Measurements from ENCODE around the gene ETHE1. TPM values are rescaled to one million over a fixed set of nuclear protein-coding genes. Genes with fewer than 3 reads are reported as not detected.

Gene ETHE1
- 10 to 100 TPM in 9 of 10 donors, 1 to 10 TPM in 1; 8.7 to 21.3 (median 13.0) TPM for total RNA-seq
- 10 to 100 TPM in 1 of 2 donors, 1 to 10 TPM in 1; 5.1 to 23.6 TPM for polyA plus RNA-seq
- long read RNA-seq, donor 1, transcript ETHE1-201 (7 exons, 963 nt), result major isoform, 11 of 16 reads
- long read RNA-seq, donor 1, partial matches to known transcripts, result 0 of 16 reads
- long read RNA-seq, donor 1, other reads (novel, unspliced or antisense), result 4 of 16 reads
- long read RNA-seq, donor 2, transcript ETHE1-201 (7 exons, 963 nt), result major isoform, 13 of 17 reads
- long read RNA-seq, donor 2, partial matches to known transcripts, result 2 of 17 reads
- long read RNA-seq, donor 2, other reads (novel, unspliced or antisense), result 2 of 17 reads
- long read RNA-seq, donor 3, transcript ETHE1-201 (7 exons, 963 nt), result major isoform, 6 of 6 reads
- long read RNA-seq, donor 3, partial matches to known transcripts, result 0 of 6 reads
- long read RNA-seq, donor 3, other reads (novel, unspliced or antisense), result 0 of 6 reads

GRCh38 chr19:43526884-43527859, at the start of gene ETHE1:
Gene ETHE1 (minus strand): TSS chr19:43527201. CDS start chr19:43527177, 24 bp downstream.
- 4% methylated on average over 53 to 54 of the region's 54 CpGs for WGBS, 2 donors
- Histone ChIP-seq H3K27ac (peak within 1 kb of the TSS; percentile 41 to 88 (median 84)), H3K9me3 (no peaks in the 10 kb centered on the region), H3K4me3 (peak within 1 kb of the TSS; percentile 45 to 100 (median 90)), H3K4me1 (peaks cover 0 to 42% (median 35%) of the 10 kb centered on the region in 9 donors), H3K27me3 (no peaks in the 10 kb centered on the region), H3K36me3 (peaks cover 0 to 8% (median 0%) of the 10 kb centered on the region in 9 donors)
- intact Hi-C loops (cut with DNase I), result no loop called here
- ATAC-seq (peak; percentile 92 to 95 (median 94)), DNase-seq (peak; percentile 85 to 89)
- TF ChIP-seq CTCF (IDR thresholded peaks at IDR 0.05), result peak in 3 of 9 donors; percentile 8 to 12 (median 11)

- Histone ChIP-seq H3K9me3 (no peaks in the 10 kb centered on the region), H3K4me1 (peaks cover 5 to 36% (median 16%) of the 10 kb centered on the region in 9 donors), H3K4me3 (peak overlapping the region in 9 of 10 donors; percentile 56 to 93 (median 77)), H3K36me3 (peaks cover 0 to 28% (median 0%) of the 10 kb centered on the region in 9 donors), H3K27ac (peak overlapping the region in 6 of 10 donors; percentile 45 to 90 (median 78)), H3K27me3 (no peaks in the 10 kb centered on the region)
- intact Hi-C loops (cut with DNase I), result loop anchor here in 5 of 10 donors (1.0 to 2.0 kb wide), 2 partner anchors 17 to 20 kb away; partner anchors contain the start of genes IRGQ (in 4 of the 5) and ZNF576 (in 4 of the 5)
- ATAC-seq, result peak in 2 of 8 donors; percentile 2 to 6
- no peak for DNase-seq
- no peak for TF ChIP-seq CTCF (IDR thresholded peaks at IDR 0.05)
- 58 to 68% methylated on average over 37 of the region's 37 CpGs for WGBS, 2 donors
These were observed 49.2 kb upstream of the ETHE1 start for GRCh38 chr19:43575955-43576878.

- ATAC-seq (peak; percentile 99 to 100 (median 100)), DNase-seq (peak; percentile 97 to 99)
- WGBS, 2 donors, result 0 to 1% methylated on average over 51 of the region's 51 CpGs
- Histone ChIP-seq H3K27me3 (no peaks in the 10 kb centered on the region), H3K27ac (peak within 1 kb of the TSS in 9 of 10 donors; percentile 61 to 91 (median 78)), H3K9me3 (no peaks in the 10 kb centered on the region), H3K4me1 (peaks cover 5 to 29% (median 13%) of the 10 kb centered on the region in 9 donors), H3K4me3 (peak within 1 kb of the TSS; percentile 56 to 93 (median 71)), H3K36me3 (peaks cover 0 to 32% (median 0%) of the 10 kb centered on the region in 9 donors)
- no peak for TF ChIP-seq CTCF (IDR thresholded peaks at IDR 0.05)
- intact Hi-C loops (cut with DNase I), result loop anchor here in 4 of 10 donors (1.0 kb wide), 1 partner anchor 21 kb away; the partner anchor contains the start of genes IRGQ (in 4 of the 4) and ZNF576 (in 4 of the 4)
These were observed 48.4 kb upstream of the ETHE1 start, which contains the start of the genes PINLYP and XRCC1 for GRCh38 chr19:43575156-43575950. Gene PINLYP (plus strand): TSS chr19:43575801. CDS start chr19:43577192, 1,391 bp downstream. Gene XRCC1 (minus strand): TSS chr19:43575527. CDS start chr19:43575458, 69 bp downstream.

All from heart right ventricle (tissue), 16 donors.